Pancreas (tissue), 10 donors: ENCODE data around the gene PKP1. TPM values are rescaled to one million over a fixed set of nuclear protein-coding genes. Genes with fewer than 3 reads are reported as not detected.

Source experiments
- ATAC-seq, 4 donors: fragments of 200-7000 bp; cut with Tn5 transposase; one replicate each; pipeline versions ENCODE4 v1.8.0 to v1.9.1; 2020; ENCODE audit warnings: mild to moderate bottlenecking in 4 of 4, moderate library complexity in 4 of 4
- DNase-seq, 6 donors: peaks; one replicate each; pipeline ENCODE4 v3.0.0-alpha.2; 2020
- FAIRE-seq: peaks from 2 replicates; lab custom pipeline; 2012; peaks lifted over from hg19 to GRCh38; lab: Jason Lieb, UNC
- H3K27ac ChIP-seq, 4 donors: fragments of 200-600 bp; sonication (generic); 1 replicate in 3 of 4; 2 replicates in 1 of 4; pipeline versions ENCODE4 v1.5.0 to v1.8.0; 2020
- H3K27me3 ChIP-seq, 4 donors: fragments of 200-600 bp; one replicate each; pipeline ENCODE4 v1.8.0; 2021
- H3K36me3 ChIP-seq, 3 donors: fragments of 200-600 bp; sonication (generic) in 1 of 3; one replicate each; pipeline versions ENCODE4 v1.5.0 to v1.8.0; 2020 to 2021
- H3K4me1 ChIP-seq, 3 donors: fragments of 200-600 bp; one replicate each; pipeline ENCODE4 v1.8.0; 2021
- H3K4me3 ChIP-seq, 4 donors: fragments of 200-600 bp; sonication (generic) in 2 of 4; one replicate each; pipeline versions ENCODE4 v1.5.0 to v1.8.0; 2020 to 2021
- H3K9me3 ChIP-seq, 4 donors: fragments of 200-600 bp; one replicate each; pipeline ENCODE4 v1.8.0; 2021
- CTCF ChIP-seq, 4 donors: fragments of 200-600 bp; sonication (generic) in 3 of 4; IDR thresholded peaks; one replicate each; pipeline versions ENCODE4 v1.5.0 to v1.8.0; 2021; ENCODE audit warnings: antibody characterized with exemption in 4 of 4
- WGBS, 2 donors: extraction: QIAGEN DNeasy Blood & Tissue Kit; methylation state at CpG; one replicate each; pipeline ENCODE4 v1.1.7; 2013; 5-methylcytosine and 5-hydroxymethylcytosine counted together
- intact Hi-C, 3 donors: fragments of 100-400 bp; cut with DNase I; formaldehyde crosslinking; loops; one replicate each; pipeline versions ENCODE4 v1.11.1 to v1.14.2; 2022
- polyA plus RNA-seq, 2 donors: library from polyadenylated mRNA; stranded (reverse); fragments of 200-250 nt; gene quantifications; one replicate each; pipeline ENCODE4 v1.2.3, GENCODE V29; 2013
- total RNA-seq, 6 donors: library from RNA; stranded (reverse); fragmentation: NEBNext Ultra II Directional in 4 of 6; extraction: Animal tissue kit (Norgen Biotek cat#: 25700) in 4 of 6; gene quantifications; one replicate each; pipeline versions ENCODE4 v1.2.1 to v1.2.4, GENCODE V29; 2021 to 2023
- donor health status: healthy with polysubstance abuse.
- donor health status: DM: no; HTN: no; CAD: no; lungs with moderate emphysema.
- donor health status: DM: no; HTN: no; CAD: no.
- donor health status: control.
- donor health status: control.
- donor health status: Bipolar disorder and iron deficiency.
- donor health status: DM: yes; HTN: yes; CAD: no.
- donor health status: DM: no; HTN: no; CAD: no.
- donor health status: DM: no; HTN: no; CAD: no.
- donor health status: DM: yes; HTN: yes; CAD: no.

PKP1 gene
- total and polyA plus RNA-seq, 8 donors, result 0.04 to 0.37 (median 0.12) TPM; not detected in 1

- DNase-seq (peak in 1 of 6 donors; percentile 61), FAIRE-seq (no peak), ATAC-seq (no peak)
- no peaks in the 10 kb centered on the region for H3K9me3 ChIP-seq
- no peaks in the 10 kb centered on the region for H3K4me1 ChIP-seq
- WGBS, 2 donors, result 58 to 73% methylated on average over 7 of the region's 7 CpGs
- no peak overlapping the region for H3K27ac ChIP-seq
- TF ChIP-seq CTCF (IDR thresholded peaks at IDR 0.05), result no peak
- H3K27me3 ChIP-seq, result no peaks in the 10 kb centered on the region
- intact Hi-C loops, result no loop called here
- no peak overlapping the region for H3K4me3 ChIP-seq
- peaks cover 0 to 7% (median 0%) of the 10 kb centered on the region in 3 donors for H3K36me3 ChIP-seq
Measured at GRCh38 chr1:201381130-201381529, 97.8 kb downstream of the PKP1 start.

Other genes starting within 250 kb of the PKP1 start
- not detected for gene CACNA1S, start 171.1 kb upstream of the PKP1 start, total RNA-seq
- under 1 TPM in 1 of 2 donors, not detected in 1; under 0.01 TPM for gene CACNA1S, start 171.1 kb upstream of the PKP1 start, polyA plus RNA-seq
- 1 to 10 TPM in 5 of 6 donors, under 1 TPM in 1; 0.61 to 1.6 (median 1.4) TPM for gene ASCL5, start 156.3 kb upstream of the PKP1 start, total RNA-seq
- gene ASCL5, start 156.3 kb upstream of the PKP1 start, polyA plus RNA-seq, result under 1 TPM; 0.16 to 0.72 TPM
- gene TMEM9, start 129.0 kb upstream of the PKP1 start, total RNA-seq, result 10 to 100 TPM; 21.3 to 42.9 (median 34.9) TPM
- 10 to 100 TPM; 52.2 to 87.7 TPM for gene TMEM9, start 129.0 kb upstream of the PKP1 start, polyA plus RNA-seq
- gene IGFN1, start 92.7 kb upstream of the PKP1 start, total RNA-seq, result 10 to 100 TPM in 3 of 6 donors, 1 to 10 TPM in 3; 4.1 to 35.1 (median 10.0) TPM
- gene IGFN1, start 92.7 kb upstream of the PKP1 start, polyA plus RNA-seq, result 10 to 100 TPM; 37.8 to 48.4 TPM
- 1 to 10 TPM in 2 of 6 donors, under 1 TPM in 4; 0.06 to 3.0 (median 0.70) TPM for gene TNNT2, start 94.2 kb downstream of the PKP1 start, total RNA-seq
- 1 to 10 TPM; 2.4 to 7.0 TPM for gene TNNT2, start 94.2 kb downstream of the PKP1 start, polyA plus RNA-seq
- 10 to 100 TPM; 28.7 to 62.5 (median 44.3) TPM for gene LAD1, start 115.8 kb downstream of the PKP1 start, total RNA-seq
- 10 to 100 TPM; 37.3 to 56.3 TPM for gene LAD1, start 115.8 kb downstream of the PKP1 start, polyA plus RNA-seq
- gene TNNI1, start 138.2 kb downstream of the PKP1 start, total RNA-seq, result not detected
- under 1 TPM; 0.04 to 0.63 TPM for gene TNNI1, start 138.2 kb downstream of the PKP1 start, polyA plus RNA-seq
- 10 to 100 TPM in 4 of 6 donors, 1 to 10 TPM in 2; 8.6 to 24.4 (median 15.7) TPM for gene PHLDA3, start 185.7 kb downstream of the PKP1 start, total RNA-seq
- 10 to 100 TPM; 10.8 to 11.9 TPM for gene PHLDA3, start 185.7 kb downstream of the PKP1 start, polyA plus RNA-seq
- 10 to 100 TPM; 49.6 to 91.9 (median 54.8) TPM for gene CSRP1, start 223.6 kb downstream of the PKP1 start, total RNA-seq
- 100 to 1,000 TPM in 1 of 2 donors, 10 to 100 TPM in 1; 91.9 to 103 TPM for gene CSRP1, start 223.6 kb downstream of the PKP1 start, polyA plus RNA-seq